IMR-90 (cell line): ENCODE data around the gene APPBP2. TPM values are rescaled to one million over a fixed set of nuclear protein-coding genes. Genes with fewer than 3 reads are reported as not detected.
"Not testable (repeated sequence)": the region's sequence is repeated elsewhere in the genome, so short reads cannot be mapped to it uniquely, and the experiment has no call there.

Experiments used
- ATAC-seq: fragments of 200-7000 bp; cut with Tn5 transposase; 2 replicates; pipeline ENCODE4 v1.9.1; 2020; ENCODE audit warnings: low read depth, mild to moderate bottlenecking, moderate library complexity
- BruUV-seq: library from RNA; stranded (reverse); fragments of 400-500 nt; replicated peaks from 2 replicates; lab custom pipeline; 2021; lab: Mats Ljungman, UMichigan
- CTCF ChIA-PET: fragments of 300-600 bp; formaldehyde crosslinking; extraction: SDS; loops from one replicate; lab custom pipeline; 2021; ENCODE audit warnings: antibody characterized with exemption; lab: Yijun Ruan, JAX
- POLR2A ChIA-PET: fragments of 300-600 bp; sonication (Branson Sonifier 250); formaldehyde crosslinking; loops from one replicate; lab custom pipeline; 2022; ENCODE audit warnings: antibody characterized with exemption; ENCODE audit not compliant: unreplicated experiment; lab: Charles Lee
- DNase-seq: peaks from one replicate; pipeline ENCODE4 v3.0.0; 2013
- H2AFZ ChIP-seq: replicated peaks from 2 replicates; pipeline ENCODE3; 2013; ENCODE audit warnings: low read length, mild to moderate bottlenecking; ENCODE audit not compliant: poor library complexity
- H2AK5ac ChIP-seq: 2 replicates; pipeline ENCODE4 v1.6.1; 2013; ENCODE audit warnings: low read depth, low read length, inconsistent platforms
- H2AK9ac ChIP-seq: replicated peaks from 2 replicates; pipeline ENCODE3; 2013; ENCODE audit warnings: mild to moderate bottlenecking, low read depth, low read length, moderate library complexity; ENCODE audit not compliant: poor library complexity
- H2BK120ac ChIP-seq: 2 replicates; pipeline ENCODE4 v1.6.1; 2013; ENCODE audit warnings: low read depth, low read length, inconsistent platforms
- H2BK15ac ChIP-seq: 3 replicates; pipeline ENCODE4 v1.6.1; 2013; ENCODE audit warnings: low read depth, low read length, inconsistent platforms
- H2BK20ac ChIP-seq: 2 replicates; pipeline ENCODE4 v1.6.1; 2013; ENCODE audit warnings: low read depth, mild to moderate bottlenecking, inconsistent platforms, low read length, moderate library complexity
- H2BK5ac ChIP-seq: 2 replicates; pipeline ENCODE4 v1.6.1; 2013; ENCODE audit warnings: mild to moderate bottlenecking, low read depth, low read length, inconsistent platforms; ENCODE audit not compliant: poor library complexity, severe bottlenecking
- H3K14ac ChIP-seq: replicated peaks from 2 replicates; pipeline ENCODE4 v1.6.1; 2013; ENCODE audit warnings: low read depth, low read length, inconsistent platforms
- H3K18ac ChIP-seq: 2 replicates; pipeline ENCODE4 v1.6.1; 2013; ENCODE audit warnings: low read depth, low read length, control low read depth
- H3K23ac ChIP-seq: 2 replicates; pipeline ENCODE4 v1.6.1; 2013; ENCODE audit warnings: low read depth, low read length, inconsistent platforms
- H3K27ac ChIP-seq: 2 replicates; pipeline ENCODE4 v1.5.1; 2013; ENCODE audit warnings: mild to moderate bottlenecking, control low read depth, low read length; ENCODE audit not compliant: insufficient read depth
- H3K27me3 ChIP-seq: 2 replicates; pipeline ENCODE4 v1.6.1; 2013; ENCODE audit warnings: low read length; ENCODE audit not compliant: control insufficient read depth, insufficient read depth
- H3K36me3 ChIP-seq: 2 replicates; pipeline ENCODE4 v1.6.1; 2013; ENCODE audit warnings: low read length, mixed read lengths; ENCODE audit not compliant: control insufficient read depth, insufficient read depth
- H3K4ac ChIP-seq: 2 replicates; pipeline ENCODE4 v1.6.1; 2013; ENCODE audit warnings: low read depth, low read length, inconsistent platforms
- H3K4me1 ChIP-seq: 2 replicates; pipeline ENCODE4 v1.6.1; 2013; ENCODE audit warnings: low read length, mixed read lengths; ENCODE audit not compliant: control insufficient read depth, insufficient read depth
- H3K4me2 ChIP-seq: 2 replicates; pipeline ENCODE4 v1.6.1; 2013; ENCODE audit warnings: low read depth, mild to moderate bottlenecking, control low read depth, low read length, moderate library complexity
- H3K4me3 ChIP-seq: 2 replicates; pipeline ENCODE4 v1.5.1; 2013; ENCODE audit warnings: low read depth, mild to moderate bottlenecking, control low read depth, low read length, moderate library complexity; ENCODE audit not compliant: insufficient read depth
- H3K56ac ChIP-seq: 2 replicates; pipeline ENCODE4 v1.6.1; 2013; ENCODE audit warnings: low read length, inconsistent platforms; ENCODE audit not compliant: insufficient read depth; ENCODE audit errors: extremely low read depth
- H3K79me1 ChIP-seq, 2 experiments: 2 replicates each; pipeline ENCODE4 v1.6.1; 2013; ENCODE audit warnings: low read length in 2 of 2, inconsistent platforms in 1 of 2, low read depth in 1 of 2
- H3K9ac ChIP-seq: 2 replicates; pipeline ENCODE4 v1.6.1; 2013; ENCODE audit warnings: low read depth, low read length, control low read depth
- H3K9me1 ChIP-seq: 2 replicates; pipeline ENCODE4 v1.6.1; 2013; ENCODE audit warnings: low read length, inconsistent platforms; ENCODE audit not compliant: insufficient read depth
- H3K9me3 ChIP-seq: 2 replicates; pipeline ENCODE4 v1.6.1; 2013; ENCODE audit warnings: low read length; ENCODE audit not compliant: control insufficient read depth, insufficient read depth
- H4K20me1 ChIP-seq: 2 replicates; pipeline ENCODE4 v1.6.1; 2013; ENCODE audit warnings: low read length, inconsistent platforms; ENCODE audit not compliant: insufficient read depth
- H4K5ac ChIP-seq: 2 replicates; pipeline ENCODE4 v1.6.1; 2013; ENCODE audit warnings: mild to moderate bottlenecking, low read depth, low read length, control low read depth
- H4K8ac ChIP-seq, 2 experiments: 2 replicates each; pipeline ENCODE4 v1.6.1; 2013; ENCODE audit warnings: low read depth in 2 of 2, low read length in 2 of 2, control low read depth in 1 of 2, inconsistent platforms in 1 of 2
- H4K91ac ChIP-seq: 2 replicates; pipeline ENCODE4 v1.6.1; 2013; ENCODE audit warnings: low read depth, low read length, inconsistent platforms; ENCODE audit not compliant: insufficient read depth
- WGBS, 2 experiments: methylation state at CpG; one replicate each; pipeline versions ENCODE4 v1.1.5 to v1.1.7; 2013; ENCODE audit warnings: missing lambda C conversion rate in 2 of 2; ENCODE audit not compliant: insufficient read length in 1 of 2; ENCODE audit errors: extremely low coverage in 2 of 2; 5-methylcytosine and 5-hydroxymethylcytosine counted together
- dilution Hi-C: fragments of 300-500 bp; cut with HindIII; formaldehyde crosslinking; loops from one replicate; pipeline ENCODE4 v1.14.3; 2018; ENCODE audit warnings: low sequenced_read_pairs; ENCODE audit not compliant: unreplicated experiment
- in situ Hi-C: fragments of 300-500 bp; cut with MboI; formaldehyde crosslinking; loops from 3 replicates; pipeline ENCODE4 v1.14.3; 2019; ENCODE audit warnings: low sequenced_read_pairs, inconsistent platforms, mixed read lengths
- intact Hi-C: fragments of 100-400 bp; cut with micrococcal nuclease; formaldehyde crosslinking; loops from 2 replicates; pipeline ENCODE4 v1.10.0; 2022
- polyA plus RNA-seq, 3 experiments: library from polyadenylated mRNA; depleted of rRNA; stranded (reverse); fragments of >200 nt; gene quantifications; 2 replicates each; pipeline ENCODE4 v1.2.3, GENCODE V29; 2012; ENCODE audit warnings: low replicate concordance in 1 of 3
- total RNA-seq: library from RNA; depleted of rRNA; stranded (reverse); fragments of >200 nt; gene quantifications from 2 replicates; pipeline ENCODE4 v1.2.3, GENCODE V29; 2012

The APPBP2 gene
- total and polyA plus RNA-seq, 2 of the 4 experiments (the other 2 are of a cell fraction), result 12.3 to 93.9 TPM

DNA sequence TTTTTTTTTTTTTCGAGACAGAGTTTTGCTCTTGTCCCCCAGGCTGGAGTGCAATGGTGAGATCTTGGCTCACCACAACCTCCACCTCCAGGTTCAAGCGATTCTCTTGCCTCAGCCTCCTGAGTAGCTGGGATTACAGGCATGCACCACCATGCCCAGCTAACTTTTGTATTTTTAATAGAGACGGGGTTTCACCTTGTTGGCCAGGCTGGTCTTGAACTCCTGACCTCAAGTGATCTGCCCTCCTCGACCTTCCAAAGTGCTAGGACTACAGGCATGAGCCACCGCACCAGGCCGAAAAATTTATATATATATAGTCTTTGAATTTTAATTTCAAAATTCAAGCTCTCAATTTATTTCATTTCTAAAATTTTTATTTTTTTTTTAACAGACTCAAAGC, 97.6 kb downstream of the APPBP2 start:
- H3K14ac ChIP-seq, H3K27ac ChIP-seq, H3K9ac ChIP-seq, H3K79me1 ChIP-seq, H2BK15ac ChIP-seq, H4K91ac ChIP-seq, H2AK5ac ChIP-seq, H3K23ac ChIP-seq, H3K4me3 ChIP-seq, DNase-seq, H3K9me1 ChIP-seq, H4K8ac ChIP-seq, ATAC-seq, H3K4ac ChIP-seq, H2BK120ac ChIP-seq, H2AFZ ChIP-seq, CTCF ChIA-PET, dilution Hi-C loops, H3K56ac ChIP-seq, H3K9me3 ChIP-seq, H2BK20ac ChIP-seq, H2BK5ac ChIP-seq, H3K4me1 ChIP-seq, H3K36me3 ChIP-seq, H3K27me3 ChIP-seq, H4K20me1 ChIP-seq, H3K18ac ChIP-seq, H4K5ac ChIP-seq, H3K4me2 ChIP-seq, BruUV-seq, in situ Hi-C loops, H2AK9ac ChIP-seq, intact Hi-C loops: not testable (repeated sequence)
- WGBS, 2 experiments, result no CpG with 5 or more reads among the region's 6 CpGs
- POLR2A ChIA-PET, result interaction anchor here (0.5 to 0.7 kb wide), 3 partner anchors 154 to 554 kb away, joined by 3 to 5 read pairs (median 5); no protein-coding TSS in a partner anchor
